Left renal pelvis (tissue), 4 donors: ENCODE measurements around the gene TMEM52. TPM values are rescaled to one million over a fixed set of nuclear protein-coding genes. Genes with fewer than 3 reads are reported as not detected.
"Not testable (repeated sequence)": the region's sequence is repeated elsewhere in the genome, so short reads cannot be mapped to it uniquely, and the experiment has no call there.

ENCODE experiments used
- DNase-seq, 4 donors: peaks; one replicate each; pipeline ENCODE4 v3.0.0-alpha.2; 2013; ENCODE audit warnings: low read depth in 4 of 4, low spot score in 3 of 4
- polyA plus RNA-seq, 4 donors: library from polyadenylated mRNA; unstranded; fragments of 120-200 nt; gene quantifications; one replicate each; pipeline ENCODE4 v1.2.1, GENCODE V29; 2013; ENCODE audit not compliant: insufficient read length in 4 of 4

The TMEM52 gene
- polyA plus RNA-seq, 4 donors: 0.38 to 1.3 (median 1.1) TPM

DNA sequence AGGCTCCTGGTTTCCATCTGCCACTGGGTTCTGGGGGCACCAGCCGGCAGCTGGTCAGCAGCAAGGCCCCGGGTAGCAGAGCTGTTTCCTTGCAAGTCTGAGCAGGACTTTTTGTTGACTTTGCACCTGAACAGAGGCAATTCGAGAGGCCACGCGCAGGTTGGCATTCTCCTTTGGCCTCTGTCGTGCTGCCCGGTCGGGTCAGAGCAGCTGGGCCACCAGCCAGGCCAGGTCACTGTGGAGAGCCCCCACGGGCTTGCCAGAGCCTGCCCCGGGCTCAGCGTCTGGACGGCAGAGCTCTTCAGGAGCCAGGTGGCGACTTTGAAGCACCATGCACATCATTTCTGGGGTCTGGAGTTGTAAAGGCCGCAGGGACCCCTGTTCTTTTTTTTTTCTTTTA lies 28.4 kb upstream of the TMEM52 start:
- DNase-seq: no peak

DNA sequence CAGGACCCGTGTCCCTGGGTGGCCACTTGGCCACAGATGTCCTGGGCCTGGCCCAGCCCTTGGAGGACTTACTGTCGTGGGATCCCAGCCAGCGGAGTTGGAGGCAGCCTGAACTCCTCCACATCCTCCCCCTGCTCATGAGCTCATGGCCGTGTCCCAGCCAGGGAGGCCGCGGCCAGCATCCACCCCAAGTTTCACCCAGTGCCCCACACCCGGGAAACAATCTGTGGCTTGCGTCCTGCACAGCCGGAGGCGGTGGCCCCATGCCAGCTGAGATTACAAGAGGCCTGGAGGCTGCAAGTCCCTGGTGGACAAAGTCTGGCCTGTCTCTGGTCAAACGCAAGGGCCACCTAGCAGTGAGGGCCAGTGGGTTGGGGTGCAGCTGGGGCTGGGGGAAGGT lies 27.5 kb upstream of the TMEM52 start:
- DNase-seq: no peak

DNA sequence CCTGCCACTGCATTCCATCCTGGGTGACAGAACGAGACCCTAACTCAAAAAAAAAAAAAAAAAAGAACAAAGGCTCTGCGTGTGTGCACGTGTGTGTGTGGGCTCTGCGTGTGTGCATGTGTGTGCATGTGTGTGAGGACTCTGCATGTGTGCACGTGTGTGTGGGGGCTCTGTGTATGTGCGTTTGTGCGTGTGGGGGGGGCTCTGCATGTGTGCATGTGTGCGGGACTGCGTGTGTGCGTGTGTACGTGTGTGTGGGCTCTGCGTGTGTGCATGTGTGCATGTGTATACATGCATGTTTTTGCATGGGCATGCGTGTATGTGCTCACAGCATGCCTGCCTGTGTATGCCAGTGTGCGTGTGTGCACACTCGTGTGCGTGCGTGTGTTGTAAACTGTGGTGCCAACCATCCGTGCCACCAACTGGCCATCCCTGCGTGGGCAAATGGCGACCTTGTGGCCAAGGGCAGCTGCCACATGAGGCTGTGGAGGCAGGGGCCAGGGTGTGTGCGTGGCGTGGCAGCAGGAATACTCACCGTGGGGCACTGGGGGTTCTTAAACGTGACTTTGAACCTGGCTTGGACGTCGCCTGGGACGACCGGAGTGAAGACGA lies 26.8 kb upstream of the TMEM52 start:
- no peak for DNase-seq

DNA sequence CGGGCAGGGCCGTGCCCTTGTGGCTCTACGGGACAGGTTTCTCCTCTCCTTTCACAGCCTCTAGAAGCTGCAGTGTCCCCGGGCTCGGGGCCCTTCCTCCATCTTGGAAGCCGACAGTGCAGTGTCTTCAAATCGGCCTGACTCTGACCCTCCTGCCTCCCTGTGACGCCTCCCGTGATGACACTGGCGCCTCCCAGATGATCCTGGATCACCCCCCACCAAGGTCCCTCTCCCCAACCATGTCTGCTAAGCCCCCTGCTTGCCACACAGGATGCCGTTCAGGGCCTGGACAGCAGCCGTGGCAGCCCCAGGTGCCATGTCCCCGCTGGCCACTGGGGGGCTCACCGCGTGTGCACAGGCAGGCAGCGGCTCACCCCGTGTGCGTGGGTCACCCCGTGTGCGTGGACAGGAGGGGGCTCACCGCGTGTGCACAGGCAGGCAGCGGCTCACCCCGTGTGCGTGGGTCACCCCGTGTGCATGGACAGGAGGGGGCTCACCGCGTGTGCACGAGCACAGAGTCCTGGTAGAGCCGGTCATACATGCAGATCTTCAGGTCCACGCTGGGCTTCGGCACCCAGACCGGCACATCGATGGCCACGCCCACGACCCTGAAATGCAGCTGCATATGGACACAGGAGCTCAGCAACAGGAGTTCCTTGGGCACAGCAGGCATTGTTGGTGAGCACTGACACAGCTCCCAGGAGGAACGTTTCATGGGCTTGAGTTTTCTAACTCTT lies 24.9 kb upstream of the TMEM52 start:
- no peak for DNase-seq

DNA sequence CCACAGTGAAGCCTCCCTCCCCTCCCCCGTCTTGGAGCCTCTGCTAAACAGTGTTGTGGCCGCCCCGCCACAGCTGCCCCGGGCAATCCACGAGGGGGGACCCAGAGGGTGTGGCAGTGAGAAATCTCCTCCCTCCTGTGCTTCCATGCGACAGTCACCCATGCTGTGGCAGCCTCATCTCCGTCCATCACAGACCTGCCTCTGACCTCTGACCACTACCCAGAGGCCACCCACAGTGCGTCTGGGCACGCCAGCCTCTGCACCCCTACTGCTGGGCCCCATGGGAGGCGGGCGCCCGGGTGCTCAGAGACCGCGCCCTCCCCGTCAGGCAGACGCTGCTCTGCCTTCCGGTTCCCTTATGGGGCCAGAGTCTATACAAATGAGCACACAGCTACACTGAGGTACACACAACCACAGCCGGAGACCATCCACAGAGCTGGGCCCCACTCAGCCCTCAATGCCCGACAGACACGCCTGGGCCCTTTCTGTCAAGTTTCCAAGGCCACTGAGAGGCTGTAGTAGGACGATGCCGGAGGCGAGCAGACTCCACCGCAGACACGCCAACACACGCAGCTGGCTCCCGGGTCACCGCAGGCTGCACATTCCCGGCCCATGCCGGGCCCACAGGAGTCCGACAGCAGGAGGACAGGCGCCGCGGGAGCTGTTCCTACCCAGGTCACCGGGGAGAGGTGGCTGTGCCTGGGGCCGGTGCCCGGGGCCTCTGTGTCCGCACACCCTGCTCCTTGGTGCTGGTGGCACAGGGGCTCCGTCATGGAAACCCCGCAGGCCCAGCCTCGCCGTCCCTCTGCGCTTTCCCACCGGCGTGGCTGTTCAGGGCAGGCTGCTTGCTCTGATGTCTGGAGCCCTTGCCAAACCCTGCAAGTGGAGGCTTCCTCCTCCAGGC lies 23.9 kb upstream of the TMEM52 start:
- DNase-seq: no peak

DNA sequence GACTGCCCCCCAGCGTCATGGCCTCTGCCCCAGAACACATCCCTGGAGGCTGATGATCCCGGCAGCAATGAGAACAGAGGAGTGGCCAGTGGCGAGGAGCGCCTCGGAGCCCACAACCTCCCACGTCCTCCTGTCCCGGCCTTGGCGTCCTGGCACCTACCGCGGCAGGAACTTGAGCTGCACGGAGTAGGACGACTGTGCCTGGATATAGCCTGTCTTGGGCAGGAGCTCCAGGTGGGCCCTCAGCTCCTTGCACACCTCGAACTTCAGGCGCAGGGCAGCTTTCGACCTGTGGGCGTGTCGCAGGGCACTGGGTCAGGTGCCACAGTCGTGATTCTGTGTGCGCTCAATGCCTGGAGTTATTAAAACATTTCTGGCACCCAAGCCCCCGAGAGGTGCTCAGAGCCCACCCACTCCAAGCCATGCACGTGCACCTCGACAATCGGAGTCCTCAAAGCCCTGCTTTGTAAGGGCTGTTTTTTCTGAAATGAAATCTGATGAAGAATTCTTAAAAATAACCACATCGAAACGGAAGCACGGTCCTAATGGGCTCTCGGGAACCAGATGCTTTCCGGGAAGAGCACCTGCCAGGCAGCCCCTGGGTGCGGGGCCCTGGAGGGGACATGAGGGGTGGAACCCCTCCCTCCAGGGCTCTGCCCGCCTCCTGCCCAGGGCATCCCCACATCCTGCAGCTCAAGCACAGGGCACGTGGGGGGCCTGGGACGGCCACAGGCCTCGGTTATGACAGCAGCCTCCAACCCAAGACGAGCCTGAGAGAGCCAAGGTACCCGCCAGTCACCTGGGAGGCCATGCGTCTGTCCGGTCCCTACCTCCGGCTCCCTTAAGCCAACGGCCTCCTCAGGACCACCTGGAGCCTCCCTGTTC lies 23.0 kb upstream of the TMEM52 start:
- DNase-seq: no peak

DNA sequence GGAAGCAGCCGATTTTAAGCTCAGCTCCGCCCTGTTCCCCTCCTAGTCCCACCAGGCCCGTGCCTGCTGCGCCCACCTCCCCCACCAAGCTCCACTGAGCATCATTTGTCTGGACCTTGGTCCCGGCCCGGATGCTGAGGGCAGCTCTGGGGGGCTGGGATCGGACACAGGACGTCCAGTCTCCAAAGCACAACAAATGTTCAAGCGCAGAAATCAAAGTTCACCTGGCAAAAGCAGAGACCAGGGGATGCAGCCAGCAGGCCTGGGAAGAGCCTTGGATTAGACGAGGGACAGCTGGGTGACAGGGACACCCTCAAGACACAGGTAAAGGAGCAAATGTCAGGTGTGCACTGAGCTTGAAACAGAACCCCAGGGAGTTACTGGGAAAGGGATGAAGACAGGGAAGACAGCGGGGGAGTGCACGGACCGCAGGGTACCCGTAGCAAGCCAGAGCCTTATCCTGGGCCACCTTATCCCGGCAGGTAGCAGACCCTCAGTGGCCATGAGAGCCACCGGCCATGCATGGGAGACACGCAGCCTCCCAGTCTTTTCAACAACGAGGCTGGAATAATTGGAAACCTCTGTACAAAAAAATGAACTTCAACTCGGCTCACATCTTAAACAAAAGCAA lies 22.2 kb upstream of the TMEM52 start:
- no peak for DNase-seq

DNA sequence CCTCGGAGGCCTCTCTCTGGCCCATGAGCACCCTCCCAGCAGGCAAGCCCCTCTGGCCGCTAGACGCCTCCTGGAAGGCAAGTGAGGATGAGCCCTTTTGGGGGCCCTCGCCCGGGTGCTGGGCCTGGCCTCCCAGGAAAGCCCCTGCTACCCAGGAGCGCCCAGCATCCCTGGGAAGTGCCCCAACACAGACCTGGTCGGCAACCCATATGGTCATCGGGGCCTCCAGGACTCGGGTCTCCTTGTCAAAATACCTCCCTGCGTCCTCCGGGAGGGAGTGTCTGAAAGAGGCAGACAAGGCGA lies 21.0 kb upstream of the TMEM52 start:
- no peak for DNase-seq

DNA sequence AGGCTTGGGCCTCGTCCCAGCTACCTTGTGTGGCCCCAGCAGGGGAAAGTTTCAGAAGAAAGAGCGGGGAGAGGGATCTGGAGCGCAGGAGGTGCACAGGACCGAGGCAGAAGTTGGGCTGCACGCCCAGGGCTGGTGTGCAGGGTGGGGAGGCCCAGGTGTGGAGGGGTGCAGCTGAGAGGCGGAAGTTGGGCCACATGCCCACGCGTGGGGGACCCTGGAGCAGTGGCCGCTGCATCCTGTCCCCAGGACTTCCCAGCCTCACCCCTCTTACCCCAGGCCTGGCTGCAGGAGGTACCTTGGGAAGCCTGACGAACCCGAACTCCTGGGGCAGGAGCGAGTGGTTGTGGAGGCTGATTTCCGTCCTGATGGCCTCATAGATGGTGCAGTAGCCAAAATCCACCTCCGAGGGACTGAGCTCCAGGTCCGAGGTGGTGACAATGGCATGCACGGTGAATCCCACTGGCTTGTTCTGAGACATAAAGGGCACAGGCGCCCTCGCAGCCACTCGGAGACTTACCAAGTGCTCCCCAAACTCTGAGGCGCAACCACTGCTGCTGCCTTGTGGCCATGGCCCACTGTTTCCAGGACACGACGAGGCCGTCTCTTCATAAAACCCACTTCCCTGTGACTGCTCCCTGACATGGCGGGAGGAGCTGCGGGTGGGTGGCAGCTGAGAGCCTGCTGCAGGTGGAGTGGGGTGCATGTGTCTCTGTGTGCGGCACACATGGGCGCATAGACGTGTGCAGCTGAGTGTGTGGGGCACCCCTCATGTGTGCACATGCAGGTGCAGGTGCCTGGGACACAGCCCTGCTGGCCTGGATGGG lies 20.4 kb upstream of the TMEM52 start:
- DNase-seq: no peak

DNA sequence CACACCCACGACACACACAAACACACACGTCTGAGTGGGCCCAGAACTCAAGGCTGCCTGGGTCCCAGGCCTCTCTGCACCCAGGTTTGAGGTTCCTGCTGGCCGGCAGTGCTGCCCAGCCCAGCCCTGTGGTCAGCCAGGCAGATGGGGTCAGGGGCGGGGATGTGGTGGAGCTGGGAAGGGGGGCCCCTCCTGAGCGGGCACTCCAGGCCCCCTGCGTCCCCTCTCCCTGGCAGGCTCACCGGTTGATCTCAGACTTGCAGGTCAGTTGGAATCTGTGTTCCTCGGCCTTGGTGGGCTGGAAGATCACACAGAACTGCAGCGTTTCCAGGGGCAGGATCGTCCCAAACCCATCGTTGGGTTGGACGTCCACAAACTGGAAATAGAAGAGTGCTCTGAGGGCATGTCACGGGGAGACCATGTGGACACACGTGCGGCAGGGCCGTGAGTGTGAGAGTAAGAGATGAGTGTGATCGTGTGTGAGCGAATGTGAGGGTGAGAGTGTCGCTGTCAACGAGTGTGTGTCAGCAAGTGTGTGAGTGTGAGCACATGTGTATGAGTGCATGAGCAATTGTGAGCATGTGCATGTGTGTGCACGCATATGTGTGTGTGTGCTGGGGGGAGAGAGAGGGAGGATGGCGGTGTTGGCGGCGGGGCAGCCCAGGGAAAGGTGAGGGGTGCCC lies 19.7 kb upstream of the TMEM52 start:
- DNase-seq: no peak

DNA sequence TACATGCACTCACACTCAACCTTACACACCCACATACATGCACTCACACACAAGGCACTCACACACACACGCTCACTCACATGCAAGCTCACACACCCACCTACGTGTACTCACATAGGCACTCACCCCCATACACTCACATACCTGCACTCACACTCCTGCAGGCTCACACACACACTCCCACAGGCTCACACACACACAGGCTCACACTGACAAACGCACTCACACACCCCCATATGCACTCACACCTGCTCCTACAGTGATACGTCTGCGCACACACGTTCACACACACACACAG lies 19.1 kb upstream of the TMEM52 start:
- no peak for DNase-seq

DNA sequence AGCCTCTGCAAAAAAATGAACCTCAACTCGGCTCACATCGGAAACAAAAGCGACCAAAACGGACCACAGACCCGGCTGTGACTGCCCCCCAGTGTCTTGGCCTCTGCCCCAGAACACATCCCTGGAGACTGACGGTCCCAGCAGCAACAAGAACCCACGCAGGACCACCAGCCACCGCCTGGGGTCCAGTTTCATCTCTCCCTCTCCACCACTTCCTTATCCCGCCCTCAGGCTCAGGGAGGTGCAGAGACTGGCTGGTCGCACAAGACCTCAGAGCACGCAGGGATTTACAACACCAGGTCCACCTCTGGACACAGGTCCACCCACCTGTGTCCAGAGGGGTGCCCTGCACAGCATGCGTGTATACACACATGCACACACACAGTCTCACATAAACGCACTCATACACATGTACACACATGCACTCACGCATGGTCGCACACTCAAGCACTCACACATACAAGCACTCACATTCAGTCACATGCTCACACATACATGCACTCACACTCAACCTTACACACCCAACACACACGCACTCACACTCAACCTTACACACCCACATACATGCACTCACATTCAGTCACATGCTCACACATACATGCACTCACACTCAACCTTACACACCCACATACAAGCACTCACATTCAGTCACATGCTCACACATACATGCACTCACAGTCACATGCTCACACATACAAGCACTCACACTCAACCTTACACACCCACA lies 18.6 kb upstream of the TMEM52 start:
- DNase-seq: no peak

DNA sequence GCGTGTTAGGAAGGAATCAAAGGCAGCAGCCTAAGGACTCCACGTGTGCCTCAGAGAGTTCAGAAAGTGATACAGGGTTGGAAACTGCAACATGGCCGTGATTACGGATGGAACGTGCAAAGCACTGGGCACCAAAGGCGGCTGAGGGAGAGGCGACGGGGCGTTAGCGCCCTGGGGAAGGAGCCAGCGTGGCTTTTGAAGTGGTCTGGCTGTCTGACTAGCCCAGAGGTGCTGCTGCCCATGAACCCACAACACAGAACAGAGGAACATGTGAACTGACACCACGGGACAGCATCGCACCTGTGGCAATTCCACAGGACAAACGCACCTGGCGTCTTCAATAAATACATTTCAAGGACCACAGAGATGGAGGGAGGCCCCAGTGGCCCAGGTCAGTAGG lies 18.0 kb upstream of the TMEM52 start:
- DNase-seq: no peak

DNA sequence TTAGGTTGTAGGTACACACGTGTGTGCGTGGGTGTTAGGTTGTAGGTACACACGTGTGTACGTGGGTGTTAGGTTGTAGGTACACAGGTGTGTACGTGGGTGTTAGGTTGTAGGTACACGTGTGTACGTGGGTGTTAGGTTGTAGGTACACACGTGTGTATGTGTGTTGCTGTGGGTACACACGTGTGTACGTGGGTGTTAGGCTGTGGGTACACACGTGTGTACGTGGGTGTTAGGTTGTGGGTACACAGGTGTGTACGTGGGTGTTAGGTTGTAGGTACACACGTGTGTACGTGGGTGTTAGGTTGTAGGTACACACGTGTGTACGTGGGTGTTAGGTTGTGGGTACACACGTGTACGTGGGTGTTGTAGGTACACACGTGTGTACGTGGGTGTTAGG lies 15.8 kb upstream of the TMEM52 start:
- not testable (repeated sequence) for DNase-seq

DNA sequence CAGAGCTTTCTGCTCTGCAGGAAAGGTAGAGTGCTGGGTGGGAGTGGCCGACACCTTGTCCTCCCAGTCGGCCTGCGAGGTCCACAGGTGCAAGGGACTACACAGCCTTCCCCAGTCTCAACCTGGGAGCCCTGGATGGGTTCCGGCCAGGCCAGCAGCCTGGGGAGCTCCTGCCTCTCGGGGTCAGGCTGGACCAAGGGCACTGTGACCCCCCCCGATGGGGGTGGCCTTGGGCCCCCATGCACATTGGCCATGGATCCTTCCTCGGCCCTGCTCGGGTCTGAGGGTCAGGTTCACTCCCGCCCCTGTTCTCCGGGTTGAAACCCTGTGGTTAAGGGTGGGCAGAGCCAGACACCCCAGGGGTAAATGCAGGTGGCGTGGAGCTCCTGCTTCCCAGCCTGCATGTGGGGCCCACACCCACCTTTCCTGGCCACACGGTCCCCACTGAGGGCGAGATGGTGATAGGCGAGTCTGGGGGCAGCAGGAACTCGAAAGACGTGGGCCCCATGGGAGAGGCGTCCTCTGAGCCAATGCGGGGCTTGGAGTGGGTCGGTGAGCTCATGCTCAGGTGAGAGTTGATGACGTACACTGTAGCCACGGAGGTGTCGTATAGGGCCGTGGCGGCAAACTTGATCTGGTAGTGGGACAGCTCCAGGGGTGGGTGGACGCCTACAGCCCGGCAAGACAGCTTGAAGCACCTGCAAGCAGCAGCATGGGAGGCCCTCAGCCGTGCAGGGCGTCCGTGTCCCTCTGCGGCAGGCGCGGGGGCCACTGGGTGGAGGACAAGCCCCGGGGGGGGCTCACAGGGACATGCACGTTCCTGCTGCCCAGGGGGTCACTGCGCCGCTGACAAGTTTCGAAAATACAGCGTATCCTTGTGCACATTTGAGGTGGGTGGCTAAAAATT lies 10.8 kb upstream of the TMEM52 start:
- no peak for DNase-seq

DNA sequence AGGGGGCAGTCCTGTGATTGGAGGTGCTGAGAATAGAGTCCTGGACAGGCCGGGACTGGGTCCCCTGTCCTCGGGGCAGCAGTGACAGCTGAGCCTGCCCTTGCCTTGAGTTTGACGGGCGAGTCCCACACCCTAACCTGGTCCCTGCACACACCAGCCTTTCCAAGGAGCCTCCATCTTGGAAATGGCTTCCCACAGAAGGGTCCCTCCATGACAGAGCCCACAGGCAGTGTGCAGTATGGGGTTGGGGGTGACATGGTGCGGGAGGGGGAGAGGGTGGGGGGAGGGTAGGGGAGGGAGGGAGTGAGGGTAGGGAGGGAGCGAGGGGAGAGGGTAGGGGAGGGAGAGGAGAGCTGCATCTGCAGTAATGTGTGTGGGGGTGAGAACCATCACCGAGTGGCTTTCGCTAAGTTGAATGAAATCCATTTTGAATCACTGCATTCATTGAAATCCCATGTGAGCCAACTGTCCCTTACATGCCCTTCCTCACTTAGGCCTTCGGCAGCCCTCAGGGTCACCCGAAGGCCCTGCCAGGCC lies 10.1 kb upstream of the TMEM52 start:
- DNase-seq: no peak
